Measurements from ENCODE around the gene JAK2.

The JAK2 gene

GRCh38 chr9:5040730-5041389 lies 55.8 kb downstream of the JAK2 start:
- DNase-seq (ENCODE audit: extremely low spot score), result no peak
- POLR2A ChIA-PET, result no interaction called here
- TF ChIP-seq, protein P1, sequence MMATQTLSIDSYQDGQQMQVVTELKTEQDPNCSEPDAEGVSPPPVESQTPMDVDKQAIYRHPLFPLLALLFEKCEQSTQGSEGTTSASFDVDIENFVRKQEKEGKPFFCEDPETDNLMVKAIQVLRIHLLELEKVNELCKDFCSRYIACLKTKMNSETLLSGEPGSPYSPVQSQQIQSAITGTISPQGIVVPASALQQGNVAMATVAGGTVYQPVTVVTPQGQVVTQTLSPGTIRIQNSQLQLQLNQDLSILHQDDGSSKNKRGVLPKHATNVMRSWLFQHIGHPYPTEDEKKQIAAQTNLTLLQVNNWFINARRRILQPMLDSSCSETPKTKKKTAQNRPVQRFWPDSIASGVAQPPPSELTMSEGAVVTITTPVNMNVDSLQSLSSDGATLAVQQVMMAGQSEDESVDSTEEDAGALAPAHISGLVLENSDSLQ (IDR thresholded peaks at IDR 0.05), result no peak
- TF ChIP-seq SP1 (IDR thresholded peaks at IDR 0.05) (no peak), FOXK2 (IDR thresholded peaks at IDR 0.05) (no peak), ZNF384 (IDR thresholded peaks at IDR 0.05) (no peak), LEF1 (IDR thresholded peaks at IDR 0.05; ENCODE audit: borderline replicate concordance) (no peak), BHLHE40 (IDR thresholded peaks at IDR 0.05; ENCODE audit: borderline replicate concordance) (no peak), NFRKB (IDR thresholded peaks at IDR 0.05) (no peak), CTBP1 (IDR thresholded peaks at IDR 0.05; ENCODE audit: borderline replicate concordance) (no peak), HDGF (IDR thresholded peaks at IDR 0.05; ENCODE audit: borderline replicate concordance) (no peak), TARDBP (IDR thresholded peaks at IDR 0.05) (no peak), FOXM1 (IDR thresholded peaks at IDR 0.05; ENCODE audit: borderline replicate concordance) (no peak), FOXA1 (IDR thresholded peaks at IDR 0.05) (no peak), ARNT (IDR thresholded peaks at IDR 0.05) (no peak), L3MBTL2 (conservative IDR thresholded peaks at IDR 0.05) (no peak), ELF4 (IDR thresholded peaks at IDR 0.05) (no peak), SUZ12 (IDR thresholded peaks at IDR 0.05) (no peak)
- CTCF ChIA-PET, result no interaction called here

- ChIA-PET CTCF (no interaction called here), POLR2A (no interaction called here)
- no peak for DNase-seq (ENCODE audit: extremely low spot score)
- TF ChIP-seq NFRKB (IDR thresholded peaks at IDR 0.05) (no peak), TARDBP (IDR thresholded peaks at IDR 0.05) (no peak), L3MBTL2 (conservative IDR thresholded peaks at IDR 0.05) (no peak), FOXA1 (IDR thresholded peaks at IDR 0.05) (no peak), BHLHE40 (IDR thresholded peaks at IDR 0.05; ENCODE audit: borderline replicate concordance) (no peak), FOXK2 (IDR thresholded peaks at IDR 0.05) (no peak), FOXM1 (IDR thresholded peaks at IDR 0.05; ENCODE audit: borderline replicate concordance) (no peak), HDGF (IDR thresholded peaks at IDR 0.05; ENCODE audit: borderline replicate concordance) (no peak), SUZ12 (IDR thresholded peaks at IDR 0.05) (no peak), ELF4 (IDR thresholded peaks at IDR 0.05) (no peak), CTBP1 (IDR thresholded peaks at IDR 0.05; ENCODE audit: borderline replicate concordance) (no peak), SP1 (IDR thresholded peaks at IDR 0.05) (no peak), ARNT (IDR thresholded peaks at IDR 0.05) (no peak), LEF1 (IDR thresholded peaks at IDR 0.05; ENCODE audit: borderline replicate concordance) (no peak), ZNF384 (IDR thresholded peaks at IDR 0.05) (no peak)
- TF ChIP-seq, protein P1 (IDR thresholded peaks at IDR 0.05), result no peak
These were observed 56.5 kb downstream of the JAK2 start for GRCh38 chr9:5041390-5042115.

GRCh38 chr9:5042661-5043178 lies 57.6 kb downstream of the JAK2 start:
- no peak for DNase-seq (ENCODE audit: extremely low spot score)
- CTCF ChIA-PET, result no interaction called here
- TF ChIP-seq SUZ12 (IDR thresholded peaks at IDR 0.05) (no peak), FOXM1 (IDR thresholded peaks at IDR 0.05; ENCODE audit: borderline replicate concordance) (no peak), SP1 (IDR thresholded peaks at IDR 0.05) (no peak), HDGF (IDR thresholded peaks at IDR 0.05; ENCODE audit: borderline replicate concordance) (no peak), L3MBTL2 (conservative IDR thresholded peaks at IDR 0.05) (no peak), ZNF384 (IDR thresholded peaks at IDR 0.05) (no peak), FOXA1 (IDR thresholded peaks at IDR 0.05) (no peak), FOXK2 (IDR thresholded peaks at IDR 0.05) (no peak), ELF4 (IDR thresholded peaks at IDR 0.05) (no peak), BHLHE40 (IDR thresholded peaks at IDR 0.05; ENCODE audit: borderline replicate concordance) (no peak), CTBP1 (IDR thresholded peaks at IDR 0.05; ENCODE audit: borderline replicate concordance) (no peak), LEF1 (IDR thresholded peaks at IDR 0.05; ENCODE audit: borderline replicate concordance) (no peak), ARNT (IDR thresholded peaks at IDR 0.05) (no peak), NFRKB (IDR thresholded peaks at IDR 0.05) (no peak), TARDBP (IDR thresholded peaks at IDR 0.05) (no peak)
- TF ChIP-seq, protein P1 (IDR thresholded peaks at IDR 0.05), result no peak

DNA sequence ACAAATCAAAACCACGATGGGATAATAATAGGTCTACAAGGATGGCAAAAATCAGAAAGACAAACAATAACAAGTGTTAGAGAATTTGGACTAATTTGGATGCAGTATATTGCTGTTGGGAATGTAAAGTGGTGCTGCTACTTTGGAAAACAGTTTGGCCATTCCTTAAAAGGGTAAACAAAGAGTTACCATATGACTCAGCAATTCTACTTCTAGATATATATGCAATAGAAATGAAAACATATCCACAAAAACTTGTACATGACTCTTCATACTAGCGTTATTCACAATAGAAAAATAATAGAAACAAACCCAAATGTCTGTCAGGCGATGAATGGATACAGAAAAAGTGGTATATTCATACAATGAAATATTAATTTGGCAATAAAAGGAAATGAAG lies 58.3 kb downstream of the JAK2 start:
- POLR2A ChIA-PET, result no interaction called here
- no peak for DNase-seq (ENCODE audit: extremely low spot score)
- TF ChIP-seq LEF1 (IDR thresholded peaks at IDR 0.05; ENCODE audit: borderline replicate concordance) (no peak), HDGF (IDR thresholded peaks at IDR 0.05; ENCODE audit: borderline replicate concordance) (no peak), NFRKB (IDR thresholded peaks at IDR 0.05) (no peak), SP1 (IDR thresholded peaks at IDR 0.05) (no peak), FOXA1 (IDR thresholded peaks at IDR 0.05) (no peak), FOXM1 (IDR thresholded peaks at IDR 0.05; ENCODE audit: borderline replicate concordance) (no peak)
- CTCF ChIA-PET, result no interaction called here

More at GRCh38 chr9:5042661-5043178, 57.6 kb downstream of the JAK2 start:
- POLR2A ChIA-PET, result no interaction called here

DNA sequence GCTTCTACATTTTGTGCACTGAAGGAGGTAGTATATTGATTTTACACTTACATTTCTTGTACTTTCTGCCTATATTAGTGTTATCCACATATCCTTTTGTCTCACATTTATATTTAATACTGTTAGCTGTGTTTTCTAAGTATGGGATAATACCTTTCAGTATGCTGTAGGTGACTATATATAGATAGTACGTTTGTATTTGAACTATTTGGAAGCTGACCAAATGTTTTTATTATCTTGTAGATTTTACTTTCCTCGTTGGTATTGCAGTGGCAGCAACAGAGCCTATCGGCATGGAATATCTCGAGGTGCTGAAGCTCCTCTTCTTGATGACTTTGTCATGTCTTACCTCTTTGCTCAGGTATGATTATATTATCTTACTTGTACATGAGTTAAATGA lies 59.1 kb downstream of the JAK2 start:
- DNase-seq (ENCODE audit: extremely low spot score), result no peak
- TF ChIP-seq CTBP1 (IDR thresholded peaks at IDR 0.05; ENCODE audit: borderline replicate concordance), result no peak
- TF ChIP-seq FOXA1 (IDR thresholded peaks at IDR 0.05), result no peak
- TF ChIP-seq FOXM1 (IDR thresholded peaks at IDR 0.05; ENCODE audit: borderline replicate concordance), result no peak
- TF ChIP-seq ELF4 (IDR thresholded peaks at IDR 0.05), result no peak
- TF ChIP-seq LEF1 (IDR thresholded peaks at IDR 0.05; ENCODE audit: borderline replicate concordance), result no peak
- TF ChIP-seq ZNF384 (IDR thresholded peaks at IDR 0.05), result no peak
- TF ChIP-seq BHLHE40 (IDR thresholded peaks at IDR 0.05; ENCODE audit: borderline replicate concordance), result no peak
- no peak for TF ChIP-seq HDGF (IDR thresholded peaks at IDR 0.05; ENCODE audit: borderline replicate concordance)
- TF ChIP-seq TARDBP (IDR thresholded peaks at IDR 0.05), result no peak
- no peak for TF ChIP-seq FOXK2 (IDR thresholded peaks at IDR 0.05)
- TF ChIP-seq ARNT (IDR thresholded peaks at IDR 0.05), result no peak
- no peak for TF ChIP-seq L3MBTL2 (conservative IDR thresholded peaks at IDR 0.05)
- TF ChIP-seq NFRKB (IDR thresholded peaks at IDR 0.05), result no peak
- TF ChIP-seq SUZ12 (IDR thresholded peaks at IDR 0.05), result no peak
- no peak for TF ChIP-seq SP1 (IDR thresholded peaks at IDR 0.05)
- TF ChIP-seq, protein P1 (IDR thresholded peaks at IDR 0.05), result no peak
- POLR2A ChIA-PET, result no interaction called here
- CTCF ChIA-PET, result no interaction called here

All from HEK293T (cell line).